T-helper 17 cell (primary cell): Measurements from ENCODE around the gene SYT7. TPM values are rescaled to one million over a fixed set of nuclear protein-coding genes. Genes with fewer than 3 reads are reported as not detected.
"Not testable (repeated sequence)": the region's sequence is repeated elsewhere in the genome, so short reads cannot be mapped to it uniquely, and the experiment has no call there.

Experiments
- ATAC-seq: fragments of 150-1000 bp; cut with Tn5 transposase; 2 replicates; pipeline ENCODE4 v1.10.0; 2021; ENCODE audit warnings: mild to moderate bottlenecking, moderate library complexity
- DNase-seq, 3 donors: peaks; one replicate each; pipeline versions ENCODE4 v3.0.0 to v3.0.0-alpha.2; 2020 to 2021
- H3K9me3 ChIP-seq: one replicate; pipeline ENCODE4 v1.7.0; 2013; ENCODE audit warnings: low read length, mild to moderate bottlenecking; ENCODE audit not compliant: control insufficient read depth, poor library complexity, severe bottlenecking
- H3K27ac Mint-ChIP-seq: one replicate; pipeline ENCODE4 v1.8.0; 2022; ENCODE audit warnings: mild to moderate bottlenecking, moderate library complexity, mixed read lengths
- H3K27me3 Mint-ChIP-seq: one replicate; pipeline ENCODE4 v1.8.0; 2022; ENCODE audit warnings: mixed read lengths
- H3K36me3 Mint-ChIP-seq: one replicate; pipeline ENCODE4 v1.8.0; 2022; ENCODE audit warnings: low read depth, mixed read lengths
- H3K4me1 Mint-ChIP-seq: one replicate; pipeline ENCODE4 v1.8.0; 2022; ENCODE audit warnings: mild to moderate bottlenecking, mixed read lengths
- H3K4me3 Mint-ChIP-seq: one replicate; pipeline ENCODE4 v1.8.0; 2022; ENCODE audit warnings: mild to moderate bottlenecking, moderate library complexity, mixed read lengths
- total RNA-seq, 4 donors: library from RNA in 2 of 4; stranded (reverse) in 2 of 4; gene quantifications; one replicate each; pipeline ENCODE4 v1.2.3 and lab custom pipeline; 2022 to 2026

SYT7 gene
- total RNA-seq, 2 donors from 2014 or later = not detected

- Mint-ChIP-seq H3K36me3 (peaks cover 4% of the 10 kb centered on the region), H3K27ac (peak overlapping the region; percentile 68), H3K4me1 (peaks cover 10% of the 10 kb centered on the region), H3K4me3 (no peak overlapping the region), H3K27me3 (peaks cover 23% of the 10 kb centered on the region)
- no peak for DNase-seq
- H3K9me3 ChIP-seq = no peaks in the 10 kb centered on the region
- ATAC-seq = no peak
Observed at GRCh38 chr11:61488651-61489291, 92.1 kb downstream of the SYT7 start.

- no peak for DNase-seq
- Mint-ChIP-seq H3K36me3 (peaks cover 4% of the 10 kb centered on the region), H3K27ac (no peak overlapping the region)
Observed at GRCh38 chr11:61487342-61488025, 93.4 kb downstream of the SYT7 start.

DNA sequence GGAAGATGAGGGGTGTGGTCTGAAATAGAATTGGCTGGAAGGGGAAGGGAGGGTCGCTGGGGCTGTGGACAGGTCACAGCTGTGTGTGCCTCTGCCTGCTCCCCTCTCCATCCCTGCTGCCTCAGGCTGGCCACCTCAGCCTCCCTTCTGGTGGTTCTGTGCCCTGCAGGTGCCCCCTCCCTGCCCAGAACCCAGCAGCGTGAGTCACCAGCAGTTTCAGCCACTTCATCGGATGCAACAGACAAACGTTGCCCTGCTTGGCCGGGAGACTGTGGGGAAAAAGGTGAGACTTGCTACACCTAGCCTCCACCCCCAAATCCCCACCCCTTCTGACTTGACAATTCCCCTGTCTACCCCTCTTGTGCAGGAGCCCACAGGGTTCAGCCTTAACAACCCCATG lies 94.1 kb downstream of the SYT7 start:
- ATAC-seq (no peak), DNase-seq (no peak)
- H3K36me3 Mint-ChIP-seq = peaks cover 4% of the 10 kb centered on the region
- no peak overlapping the region for H3K27ac Mint-ChIP-seq
- H3K27me3 Mint-ChIP-seq = peaks cover 12% of the 10 kb centered on the region
- no peak overlapping the region for H3K4me3 Mint-ChIP-seq
- H3K9me3 ChIP-seq = no peaks in the 10 kb centered on the region
- H3K4me1 Mint-ChIP-seq = peaks cover 11% of the 10 kb centered on the region

More at GRCh38 chr11:61487342-61488025, 93.4 kb downstream of the SYT7 start:
- H3K27me3 Mint-ChIP-seq = peaks cover 19% of the 10 kb centered on the region
- H3K4me3 Mint-ChIP-seq = no peak overlapping the region
- peaks cover 13% of the 10 kb centered on the region for H3K4me1 Mint-ChIP-seq
- H3K9me3 ChIP-seq = no peaks in the 10 kb centered on the region
- ATAC-seq = no peak

- peaks cover 12% of the 10 kb centered on the region for H3K4me1 Mint-ChIP-seq
- DNase-seq (no peak), ATAC-seq (no peak)
- H3K9me3 ChIP-seq = no peaks in the 10 kb centered on the region
- H3K4me3 Mint-ChIP-seq = no peak overlapping the region
- peaks cover 14% of the 10 kb centered on the region for H3K27me3 Mint-ChIP-seq
- no peak overlapping the region for H3K27ac Mint-ChIP-seq
- peaks cover 4% of the 10 kb centered on the region for H3K36me3 Mint-ChIP-seq
Observed at GRCh38 chr11:61486011-61486620, 94.8 kb downstream of the SYT7 start.

- peak overlapping the region; percentile 29 for H3K27ac Mint-ChIP-seq
- no peak overlapping the region for H3K4me3 Mint-ChIP-seq
- H3K9me3 ChIP-seq = no peaks in the 10 kb centered on the region
- H3K27me3 Mint-ChIP-seq = peaks cover 20% of the 10 kb centered on the region
- ATAC-seq (no peak), DNase-seq (no peak)
- H3K36me3 Mint-ChIP-seq = peaks cover 4% of the 10 kb centered on the region
- H3K4me1 Mint-ChIP-seq = peaks cover 12% of the 10 kb centered on the region
Observed at GRCh38 chr11:61485080-61485479, 95.8 kb downstream of the SYT7 start.

- H3K27me3 Mint-ChIP-seq = peaks cover 25% of the 10 kb centered on the region
- peaks cover 12% of the 10 kb centered on the region for H3K4me1 Mint-ChIP-seq
- H3K36me3 Mint-ChIP-seq = peaks cover 4% of the 10 kb centered on the region
- ATAC-seq = no peak
- no peak overlapping the region for H3K4me3 Mint-ChIP-seq
- DNase-seq = no peak
- H3K9me3 ChIP-seq = no peaks in the 10 kb centered on the region
- H3K27ac Mint-ChIP-seq = no peak overlapping the region
Observed at GRCh38 chr11:61484541-61484940, 96.3 kb downstream of the SYT7 start.

- ATAC-seq (peak; percentile 20), DNase-seq (no peak)
- no peak overlapping the region for H3K27ac Mint-ChIP-seq
- peaks cover 2% of the 10 kb centered on the region for H3K36me3 Mint-ChIP-seq
- peaks cover 19% of the 10 kb centered on the region for H3K27me3 Mint-ChIP-seq
- H3K4me1 Mint-ChIP-seq = peaks cover 10% of the 10 kb centered on the region
- no peak overlapping the region for H3K4me3 Mint-ChIP-seq
- H3K9me3 ChIP-seq = no peaks in the 10 kb centered on the region
Observed at GRCh38 chr11:61482513-61482912, 98.4 kb downstream of the SYT7 start.

- ATAC-seq = no peak
- H3K36me3 Mint-ChIP-seq = peaks cover 2% of the 10 kb centered on the region
Observed at GRCh38 chr11:61481806-61482205, 99.1 kb downstream of the SYT7 start.

DNA sequence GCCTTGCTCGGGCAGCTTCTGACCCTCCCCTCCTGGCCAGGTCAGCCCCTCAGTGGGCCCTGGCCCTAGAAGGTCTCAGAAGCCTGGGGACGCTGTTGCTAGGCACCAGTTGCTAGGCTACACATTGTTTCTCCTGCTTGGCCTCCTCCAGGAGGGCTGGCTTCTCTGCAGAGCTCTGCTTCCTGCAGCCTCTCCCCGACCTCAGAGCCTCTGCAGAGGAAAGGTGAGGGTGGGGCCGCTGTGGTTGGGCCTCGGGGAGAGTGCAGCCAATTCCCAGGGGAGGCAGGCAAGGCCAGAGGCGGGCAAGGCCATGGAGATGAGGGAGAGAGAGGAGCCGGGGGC lies 99.9 kb downstream of the SYT7 start:
- Mint-ChIP-seq H3K27ac (no peak overlapping the region), H3K4me1 (peaks cover 7% of the 10 kb centered on the region), H3K4me3 (no peak overlapping the region), H3K27me3 (peaks cover 19% of the 10 kb centered on the region), H3K36me3 (no peaks in the 10 kb centered on the region)
- ATAC-seq (no peak), DNase-seq (no peak)
- no peaks in the 10 kb centered on the region for H3K9me3 ChIP-seq

More at GRCh38 chr11:61481806-61482205, 99.1 kb downstream of the SYT7 start:
- H3K27me3 Mint-ChIP-seq = peaks cover 19% of the 10 kb centered on the region
- no peak overlapping the region for H3K27ac Mint-ChIP-seq
- peaks cover 10% of the 10 kb centered on the region for H3K4me1 Mint-ChIP-seq
- no peak overlapping the region for H3K4me3 Mint-ChIP-seq
- no peaks in the 10 kb centered on the region for H3K9me3 ChIP-seq
- no peak for DNase-seq

- ATAC-seq (no peak), DNase-seq (no peak)
- no peak overlapping the region for H3K4me3 Mint-ChIP-seq
- no peaks in the 10 kb centered on the region for H3K9me3 ChIP-seq
- peaks cover 7% of the 10 kb centered on the region for H3K4me1 Mint-ChIP-seq
- H3K27ac Mint-ChIP-seq = no peak overlapping the region
- no peaks in the 10 kb centered on the region for H3K36me3 Mint-ChIP-seq
- peaks cover 19% of the 10 kb centered on the region for H3K27me3 Mint-ChIP-seq
Observed at GRCh38 chr11:61480261-61480993, 100.4 kb downstream of the SYT7 start.

DNA sequence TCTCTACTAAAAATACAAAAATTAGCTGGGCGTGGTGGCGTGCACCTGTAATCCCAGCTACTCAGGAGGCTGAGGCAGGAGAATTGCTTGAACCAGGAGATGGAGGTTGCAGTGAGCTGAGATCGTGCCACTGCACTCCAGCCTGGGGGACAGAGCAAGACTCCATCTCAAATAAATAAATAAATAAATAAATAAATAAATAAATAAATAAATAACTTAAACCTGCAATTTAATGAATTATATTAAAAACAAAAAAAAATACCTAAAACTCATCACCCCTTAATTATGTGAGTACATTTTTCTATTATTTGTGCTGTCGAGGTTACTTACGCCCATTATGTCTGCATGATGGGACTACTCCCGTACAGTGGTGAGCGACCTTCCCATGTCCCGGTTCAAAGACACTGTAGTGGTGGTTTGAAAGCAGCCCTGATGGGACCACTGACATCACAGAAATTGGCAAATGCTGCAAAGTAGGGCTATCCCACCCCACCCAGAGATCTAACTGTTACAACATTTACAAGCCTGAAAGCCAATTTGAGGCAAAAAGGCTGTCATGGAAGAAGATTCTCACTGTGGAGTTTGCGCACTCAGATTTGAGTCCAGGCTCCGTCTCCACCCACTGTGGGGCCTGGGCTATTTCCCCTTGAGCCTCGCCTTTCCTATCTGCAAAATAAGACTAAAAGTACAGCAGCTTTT lies 101.4 kb downstream of the SYT7 start:
- H3K27ac Mint-ChIP-seq, H3K4me1 Mint-ChIP-seq, H3K9me3 ChIP-seq, ATAC-seq, DNase-seq, H3K36me3 Mint-ChIP-seq, H3K4me3 Mint-ChIP-seq: not testable (repeated sequence)
- peaks cover 19% of the 10 kb centered on the region for H3K27me3 Mint-ChIP-seq

GRCh38 chr11:61477727-61478148 lies 103.1 kb downstream of the SYT7 start:
- ATAC-seq (peak; percentile 46), DNase-seq (peak; percentile 38 to 43 (median 42))
- H3K4me3 Mint-ChIP-seq = no peak overlapping the region
- H3K36me3 Mint-ChIP-seq = peaks cover 2% of the 10 kb centered on the region
- no peaks in the 10 kb centered on the region for H3K9me3 ChIP-seq
- H3K4me1 Mint-ChIP-seq = peaks cover 9% of the 10 kb centered on the region
- H3K27me3 Mint-ChIP-seq = peaks cover 19% of the 10 kb centered on the region
- H3K27ac Mint-ChIP-seq = peak overlapping the region; percentile 43

GRCh38 chr11:61477126-61477525 lies 103.8 kb downstream of the SYT7 start:
- Mint-ChIP-seq H3K36me3 (peaks cover 2% of the 10 kb centered on the region), H3K27me3 (peaks cover 19% of the 10 kb centered on the region), H3K4me3 (no peak overlapping the region), H3K27ac (no peak overlapping the region), H3K4me1 (peaks cover 9% of the 10 kb centered on the region)
- no peaks in the 10 kb centered on the region for H3K9me3 ChIP-seq
- ATAC-seq (no peak), DNase-seq (no peak)
